ENCODE measurements around the gene DTX1. TPM values are rescaled to one million over a fixed set of nuclear protein-coding genes. Genes with fewer than 3 reads are reported as not detected.

DTX1 gene
- total and polyA plus RNA-seq, 2 donors, result 2.1 to 4.4 TPM

DNA sequence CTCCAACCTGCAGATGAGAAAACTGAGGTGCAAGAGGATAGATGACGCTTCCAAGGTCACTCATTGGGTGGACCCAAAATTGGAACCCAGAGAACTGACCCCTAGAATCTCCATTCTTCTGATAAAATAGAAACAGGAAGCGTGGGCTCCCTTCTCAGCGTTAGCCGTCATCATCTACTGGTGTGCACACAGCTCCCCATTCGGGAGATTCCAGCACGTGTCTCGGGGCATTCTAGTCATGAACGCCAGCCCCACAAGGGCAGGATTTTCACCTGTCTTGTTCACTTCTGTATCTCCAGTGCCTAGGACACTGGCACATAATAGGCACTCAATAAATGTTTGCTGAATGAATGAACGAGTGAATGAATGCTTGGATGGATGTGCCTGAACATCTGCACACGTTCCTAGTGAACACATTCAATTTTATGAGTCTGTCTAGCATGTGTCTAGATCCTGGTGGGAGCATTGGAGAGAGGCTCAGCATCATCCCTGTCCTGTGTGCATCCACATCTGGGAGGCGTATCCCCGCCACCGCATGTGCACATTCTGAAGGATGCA lies 48.5 kb downstream of the DTX1 start:
- Histone ChIP-seq H3K27me3 (ENCODE audit: control insufficient read depth in 2 of 2, insufficient read depth in 1 of 2, low read length in 1 of 2) (peaks cover 2 to 5% of the 10 kb centered on the region in 2 donors), H3K27ac (ENCODE audit: low read depth in 1 of 2, low read length in 1 of 2) (no peak overlapping the region), H3K4me3 (ENCODE audit: low read length in 2 of 2) (no peak overlapping the region), H3K4me1 (ENCODE audit: control insufficient read depth in 2 of 2, insufficient read depth in 2 of 2, low read length in 2 of 2) (peaks cover 0 to 8% of the 10 kb centered on the region in 2 donors), H3K36me3 (ENCODE audit: control insufficient read depth in 2 of 2, insufficient read depth in 2 of 2, low read length in 1 of 2) (no peaks in the 10 kb centered on the region), H3K9me3 (ENCODE audit: control insufficient read depth in 2 of 2, insufficient read depth in 1 of 2, low read length in 1 of 2) (no peaks in the 10 kb centered on the region)
- WGBS, result 92% methylated on average over 13 of the region's 13 CpGs
- no peak for DNase-seq (ENCODE audit: low read depth in 6 of 9, low spot score in 9 of 9)

GRCh38 chr12:113105606-113106271 lies 49.2 kb downstream of the DTX1 start:
- no peak overlapping the region for H3K27ac ChIP-seq (ENCODE audit: low read depth in 1 of 2, low read length in 1 of 2)
- peaks cover 2 to 5% of the 10 kb centered on the region in 2 donors for H3K27me3 ChIP-seq (ENCODE audit: control insufficient read depth in 2 of 2, insufficient read depth in 1 of 2, low read length in 1 of 2)
- DNase-seq (ENCODE audit: low read depth in 6 of 9, low spot score in 9 of 9), result no peak
- H3K9me3 ChIP-seq (ENCODE audit: control insufficient read depth in 2 of 2, insufficient read depth in 1 of 2, low read length in 1 of 2), result no peaks in the 10 kb centered on the region
- WGBS, result 91% methylated on average over 15 of the region's 15 CpGs
- no peak overlapping the region for H3K4me3 ChIP-seq (ENCODE audit: low read length in 2 of 2)
- H3K4me1 ChIP-seq (ENCODE audit: control insufficient read depth in 2 of 2, insufficient read depth in 2 of 2, low read length in 2 of 2), result peaks cover 0 to 13% of the 10 kb centered on the region in 2 donors
- H3K36me3 ChIP-seq (ENCODE audit: control insufficient read depth in 2 of 2, insufficient read depth in 2 of 2, low read length in 1 of 2), result no peaks in the 10 kb centered on the region

DNA sequence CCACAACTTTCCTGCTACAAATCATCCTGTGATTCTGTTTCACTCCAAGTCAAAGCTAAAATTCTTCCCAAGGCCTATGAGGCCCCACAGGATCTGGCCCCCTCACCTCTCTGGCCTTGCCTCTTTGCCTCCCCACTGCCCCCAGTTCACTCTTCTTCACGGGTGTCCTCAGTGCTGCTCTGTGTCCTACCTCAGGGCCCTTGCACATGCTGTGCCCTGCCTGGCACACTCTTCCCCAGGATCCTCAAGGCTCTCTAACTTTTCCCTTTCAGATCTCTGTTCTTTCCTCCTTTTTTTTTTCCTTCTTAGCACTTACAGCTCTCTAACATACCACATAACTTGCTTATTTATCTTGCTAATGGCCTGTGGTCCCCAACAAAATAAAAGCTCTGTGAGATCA lies 49.8 kb downstream of the DTX1 start:
- no peak overlapping the region for H3K27ac ChIP-seq (ENCODE audit: low read depth in 1 of 2, low read length in 1 of 2)
- no peaks in the 10 kb centered on the region for H3K9me3 ChIP-seq (ENCODE audit: control insufficient read depth in 2 of 2, insufficient read depth in 1 of 2, low read length in 1 of 2)
- no peaks in the 10 kb centered on the region for H3K36me3 ChIP-seq (ENCODE audit: control insufficient read depth in 2 of 2, insufficient read depth in 2 of 2, low read length in 1 of 2)
- 98% methylated on average over 1 of the region's 1 CpG for WGBS
- no peak overlapping the region for H3K4me3 ChIP-seq (ENCODE audit: low read length in 2 of 2)
- H3K27me3 ChIP-seq (ENCODE audit: control insufficient read depth in 2 of 2, insufficient read depth in 1 of 2, low read length in 1 of 2), result peaks cover 2 to 5% of the 10 kb centered on the region in 2 donors
- peaks cover 0 to 13% of the 10 kb centered on the region in 2 donors for H3K4me1 ChIP-seq (ENCODE audit: control insufficient read depth in 2 of 2, insufficient read depth in 2 of 2, low read length in 2 of 2)
- no peak for DNase-seq (ENCODE audit: low read depth in 6 of 9, low spot score in 9 of 9)

DNA sequence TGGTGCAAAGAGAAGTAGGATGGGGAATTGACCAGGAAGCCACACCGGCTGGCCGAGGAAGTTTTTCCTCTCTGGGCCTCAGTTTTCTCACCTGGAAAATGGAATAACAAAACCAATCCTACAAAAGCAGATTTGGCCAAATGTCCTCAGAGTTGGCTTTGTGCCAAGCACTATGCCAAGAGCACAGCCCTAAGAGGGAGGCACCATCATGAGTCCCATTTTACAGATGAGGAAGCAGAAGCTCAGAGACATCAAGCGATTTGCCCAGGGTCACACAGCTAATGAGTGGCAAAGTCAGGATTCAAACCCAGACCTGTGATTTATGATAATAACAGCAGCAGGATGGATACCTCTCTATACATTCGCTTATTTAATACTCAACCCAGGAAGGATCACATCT lies 51.8 kb downstream of the DTX1 start:
- no peak overlapping the region for H3K27ac ChIP-seq (ENCODE audit: low read depth in 1 of 2, low read length in 1 of 2)

GRCh38 chr12:113109360-113109759 lies 52.8 kb downstream of the DTX1 start:
- Histone ChIP-seq H3K4me3 (ENCODE audit: low read length in 2 of 2) (no peak overlapping the region), H3K27ac (ENCODE audit: low read depth in 1 of 2, low read length in 1 of 2) (no peak overlapping the region), H3K9me3 (ENCODE audit: control insufficient read depth in 2 of 2, insufficient read depth in 1 of 2, low read length in 1 of 2) (no peaks in the 10 kb centered on the region), H3K4me1 (ENCODE audit: control insufficient read depth in 2 of 2, insufficient read depth in 2 of 2, low read length in 2 of 2) (peaks cover 0 to 13% of the 10 kb centered on the region in 2 donors), H3K36me3 (ENCODE audit: control insufficient read depth in 2 of 2, insufficient read depth in 2 of 2, low read length in 1 of 2) (no peaks in the 10 kb centered on the region), H3K27me3 (ENCODE audit: control insufficient read depth in 2 of 2, insufficient read depth in 1 of 2, low read length in 1 of 2) (no peaks in the 10 kb centered on the region)
- WGBS, result 94% methylated on average over 5 of the region's 5 CpGs
- DNase-seq (ENCODE audit: low read depth in 6 of 9, low spot score in 9 of 9), result no peak

More for the DNA sequence above, 51.8 kb downstream of the DTX1 start:
- WGBS, result 98% methylated on average over 4 of the region's 4 CpGs
- no peak overlapping the region for H3K4me3 ChIP-seq (ENCODE audit: low read length in 2 of 2)
- H3K9me3 ChIP-seq (ENCODE audit: control insufficient read depth in 2 of 2, insufficient read depth in 1 of 2, low read length in 1 of 2), result no peaks in the 10 kb centered on the region
- H3K36me3 ChIP-seq (ENCODE audit: control insufficient read depth in 2 of 2, insufficient read depth in 2 of 2, low read length in 1 of 2), result no peaks in the 10 kb centered on the region
- no peak for DNase-seq (ENCODE audit: low read depth in 6 of 9, low spot score in 9 of 9)
- peaks cover 2 to 5% of the 10 kb centered on the region in 2 donors for H3K27me3 ChIP-seq (ENCODE audit: control insufficient read depth in 2 of 2, insufficient read depth in 1 of 2, low read length in 1 of 2)
- peaks cover 0 to 13% of the 10 kb centered on the region in 2 donors for H3K4me1 ChIP-seq (ENCODE audit: control insufficient read depth in 2 of 2, insufficient read depth in 2 of 2, low read length in 2 of 2)

DNA sequence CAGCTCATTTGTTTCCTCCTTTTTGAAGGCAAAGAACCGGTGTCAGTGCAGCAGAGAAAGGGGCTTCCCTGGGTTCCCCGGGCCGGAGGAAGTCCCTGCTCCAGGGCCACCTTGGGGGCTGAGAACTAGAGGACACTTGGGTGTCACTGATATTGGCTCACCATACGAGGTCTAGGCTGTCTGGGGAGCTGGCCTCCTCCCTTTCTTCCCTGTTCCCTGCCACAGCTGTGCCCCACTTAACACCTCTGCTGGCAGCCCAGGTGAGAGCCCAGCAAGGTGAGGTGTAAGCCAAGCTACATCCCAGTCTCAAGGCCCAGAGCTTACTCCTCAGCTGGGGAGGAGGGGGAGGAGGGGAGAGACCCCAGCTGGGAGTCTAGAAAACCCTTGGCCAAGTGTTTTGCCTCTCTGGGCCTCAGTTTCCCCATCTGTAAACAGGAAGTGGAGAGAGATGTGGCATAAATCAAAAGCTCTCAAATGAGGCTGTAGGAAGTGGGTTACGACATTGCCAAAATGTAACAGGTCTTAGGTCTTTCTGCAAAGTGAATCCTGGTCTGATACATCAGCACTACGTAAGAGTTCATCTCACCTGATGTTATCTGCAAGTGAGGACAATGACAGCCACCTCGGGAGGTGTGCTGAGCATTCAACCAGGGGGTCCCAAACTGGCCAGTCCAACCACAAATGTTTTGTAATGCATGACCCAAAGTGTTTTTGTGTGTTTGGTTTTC lies 53.5 kb downstream of the DTX1 start:
- Histone ChIP-seq H3K4me3 (ENCODE audit: low read length in 2 of 2) (no peak overlapping the region), H3K27ac (ENCODE audit: low read depth in 1 of 2, low read length in 1 of 2) (no peak overlapping the region), H3K9me3 (ENCODE audit: control insufficient read depth in 2 of 2, insufficient read depth in 1 of 2, low read length in 1 of 2) (no peaks in the 10 kb centered on the region), H3K36me3 (ENCODE audit: control insufficient read depth in 2 of 2, insufficient read depth in 2 of 2, low read length in 1 of 2) (no peaks in the 10 kb centered on the region), H3K27me3 (ENCODE audit: control insufficient read depth in 2 of 2, insufficient read depth in 1 of 2, low read length in 1 of 2) (no peaks in the 10 kb centered on the region), H3K4me1 (ENCODE audit: control insufficient read depth in 2 of 2, insufficient read depth in 2 of 2, low read length in 2 of 2) (peaks cover 0 to 13% of the 10 kb centered on the region in 2 donors)
- WGBS, result 64% methylated on average over 7 of the region's 7 CpGs
- DNase-seq (ENCODE audit: low read depth in 6 of 9, low spot score in 9 of 9), result peak in 1 of 9 donors; percentile 31

DNA sequence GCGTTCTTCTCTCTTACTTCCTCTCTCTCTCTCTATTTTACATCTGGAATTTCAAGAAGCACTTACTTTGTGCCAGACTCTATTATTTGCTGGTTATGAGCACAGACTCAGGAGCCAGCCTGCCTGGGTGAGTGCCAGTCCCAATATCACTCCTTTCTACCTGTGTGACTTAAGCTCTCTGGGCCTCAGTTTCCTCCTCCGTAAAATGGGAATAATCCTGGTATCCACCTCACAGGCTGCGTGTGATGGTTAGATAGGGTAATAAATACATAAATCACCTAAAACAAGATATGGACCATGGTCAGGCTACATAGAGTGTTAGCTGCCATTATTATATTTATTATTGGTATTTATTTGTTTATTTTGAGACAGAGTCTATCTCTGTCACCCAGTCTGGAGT lies 54.7 kb downstream of the DTX1 start:
- Histone ChIP-seq H3K4me1 (ENCODE audit: control insufficient read depth in 2 of 2, insufficient read depth in 2 of 2, low read length in 2 of 2) (peaks cover 0 to 13% of the 10 kb centered on the region in 2 donors), H3K9me3 (ENCODE audit: control insufficient read depth in 2 of 2, insufficient read depth in 1 of 2, low read length in 1 of 2) (no peaks in the 10 kb centered on the region), H3K36me3 (ENCODE audit: control insufficient read depth in 2 of 2, insufficient read depth in 2 of 2, low read length in 1 of 2) (no peaks in the 10 kb centered on the region), H3K4me3 (ENCODE audit: low read length in 2 of 2) (no peak overlapping the region), H3K27me3 (ENCODE audit: control insufficient read depth in 2 of 2, insufficient read depth in 1 of 2, low read length in 1 of 2) (no peaks in the 10 kb centered on the region), H3K27ac (ENCODE audit: low read depth in 1 of 2, low read length in 1 of 2) (no peak overlapping the region)
- DNase-seq (ENCODE audit: low read depth in 6 of 9, low spot score in 9 of 9), result no peak
- WGBS, result 95% methylated on average over 3 of the region's 3 CpGs

DNA sequence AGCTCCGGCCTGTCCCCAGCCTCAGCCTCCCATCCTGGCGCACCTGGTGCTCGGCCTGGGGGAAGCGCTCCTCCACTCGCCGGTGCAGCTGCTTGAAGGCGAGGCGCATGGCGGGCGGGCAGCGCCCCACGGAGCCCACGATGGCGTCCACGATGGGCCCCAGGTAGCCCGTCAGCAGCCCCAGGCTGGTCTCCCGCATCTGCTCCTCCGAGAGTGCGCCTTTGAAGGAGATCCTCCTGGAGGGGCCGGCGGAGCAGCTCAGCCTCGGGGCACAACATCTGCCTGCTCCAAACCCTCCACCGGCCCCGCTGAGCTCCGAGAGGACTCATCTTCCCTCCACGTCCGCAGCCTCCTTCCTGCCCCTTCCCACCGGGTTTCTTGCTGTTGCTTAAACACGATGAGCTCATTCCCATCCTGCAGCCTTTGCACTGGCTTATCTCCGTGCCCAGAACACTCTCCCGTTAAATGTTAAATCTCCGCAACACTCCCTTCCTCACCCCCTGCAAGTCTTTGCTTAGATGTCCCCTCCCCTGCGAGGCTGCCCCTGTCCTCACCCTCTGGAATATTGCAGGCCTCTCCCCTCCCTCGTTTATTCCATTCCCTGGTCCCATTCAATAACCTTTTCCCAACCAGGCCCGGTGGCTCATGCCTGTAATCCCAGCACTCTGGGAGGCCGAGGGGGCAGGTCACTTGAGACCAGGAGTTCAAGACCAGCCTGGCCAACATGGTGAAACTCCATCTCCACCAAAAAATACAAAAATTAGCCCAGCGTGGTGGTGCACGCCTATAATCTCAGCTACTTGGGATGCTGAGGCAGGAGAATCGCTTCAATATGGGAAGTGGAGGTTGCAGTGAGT lies 55.7 kb downstream of the DTX1 start:
- Histone ChIP-seq H3K27ac (ENCODE audit: low read depth in 1 of 2, low read length in 1 of 2) (no peak overlapping the region), H3K27me3 (ENCODE audit: control insufficient read depth in 2 of 2, insufficient read depth in 1 of 2, low read length in 1 of 2) (no peaks in the 10 kb centered on the region), H3K9me3 (ENCODE audit: control insufficient read depth in 2 of 2, insufficient read depth in 1 of 2, low read length in 1 of 2) (no peaks in the 10 kb centered on the region), H3K36me3 (ENCODE audit: control insufficient read depth in 2 of 2, insufficient read depth in 2 of 2, low read length in 1 of 2) (no peaks in the 10 kb centered on the region), H3K4me1 (ENCODE audit: control insufficient read depth in 2 of 2, insufficient read depth in 2 of 2, low read length in 2 of 2) (peaks cover 0 to 13% of the 10 kb centered on the region in 2 donors), H3K4me3 (ENCODE audit: low read length in 2 of 2) (no peak overlapping the region)
- DNase-seq (ENCODE audit: low read depth in 6 of 9, low spot score in 9 of 9), result no peak
- 87% methylated on average over 39 of the region's 39 CpGs for WGBS
